Vagina (tissue), 2 donors: Measurements from ENCODE around the gene SYTL3. TPM values are rescaled to one million over a fixed set of nuclear protein-coding genes. Genes with fewer than 3 reads are reported as not detected.
A peak's percentile ranks its signal among the peaks of the same experiment; 100 is the strongest.

Experiments used
- DNase-seq, 2 donors: peaks; one replicate each; pipeline ENCODE4 v3.0.0-alpha.2; 2017; ENCODE audit errors: extremely low spot score in 2 of 2
- H3K27ac ChIP-seq: fragments of 200-600 bp; sonication (generic); one replicate; pipeline ENCODE4 v1.5.1; 2019
- H3K27me3 ChIP-seq: fragments of 200-600 bp; sonication (generic); one replicate; pipeline ENCODE4 v1.5.1; 2019
- H3K36me3 ChIP-seq, 2 donors: fragments of 200-600 bp; sonication (generic); one replicate each; pipeline ENCODE4 v1.5.1; 2017 to 2019
- H3K4me1 ChIP-seq: fragments of 200-600 bp; sonication (generic); one replicate; pipeline ENCODE4 v1.5.1; 2019
- H3K4me3 ChIP-seq, 2 donors: fragments of 200-600 bp; sonication (generic); 1 replicate in 1 of 2; 2 replicates in 1 of 2; pipeline ENCODE4 v1.5.1; 2016 to 2019
- H3K9me3 ChIP-seq: fragments of 200-600 bp; sonication (generic); one replicate; pipeline ENCODE4 v1.5.1; 2019
- POLR2A ChIP-seq, 2 donors: fragments of 450-650 bp; IDR thresholded peaks; one replicate each; pipeline ENCODE4 v1.6.1; 2017; ENCODE audit warnings: antibody characterized with exemption in 2 of 2, mild to moderate bottlenecking in 2 of 2, moderate library complexity in 2 of 2
- POLR2AphosphoS5 ChIP-seq, 2 donors: sonication (generic); formaldehyde crosslinking; IDR thresholded peaks; one replicate each; pipeline ENCODE4 v1.9.0; 2017; ENCODE audit warnings: antibody characterized with exemption in 2 of 2, mild to moderate bottlenecking in 2 of 2, low read depth in 1 of 2; ENCODE audit not compliant: insufficient read depth in 1 of 2
- intact Hi-C: fragments of 100-400 bp; cut with DNase I; formaldehyde crosslinking; loops from one replicate; pipeline ENCODE4 v1.15.1; 2023
- total RNA-seq: library from RNA; depleted of rRNA; stranded (reverse); fragments of >200 nt; gene quantifications from one replicate; pipeline ENCODE4 v1.2.3, GENCODE V29; 2016
- TF ChIP-seq, protein P1 (sequence below), 3 experiments: fragments of 450-650 bp in 2 of 3; fragments of 200-600 bp in 1 of 3; sonication (generic) in 1 of 3; IDR thresholded peaks; one replicate each; pipeline ENCODE4 v1.5.1; 2017 to 2019; ENCODE audit warnings: antibody characterized with exemption in 3 of 3, mild to moderate bottlenecking in 2 of 3, moderate library complexity in 2 of 3

Gene SYTL3
- total RNA-seq, 1 donor from 2014 or later = 10.8 TPM

DNA sequence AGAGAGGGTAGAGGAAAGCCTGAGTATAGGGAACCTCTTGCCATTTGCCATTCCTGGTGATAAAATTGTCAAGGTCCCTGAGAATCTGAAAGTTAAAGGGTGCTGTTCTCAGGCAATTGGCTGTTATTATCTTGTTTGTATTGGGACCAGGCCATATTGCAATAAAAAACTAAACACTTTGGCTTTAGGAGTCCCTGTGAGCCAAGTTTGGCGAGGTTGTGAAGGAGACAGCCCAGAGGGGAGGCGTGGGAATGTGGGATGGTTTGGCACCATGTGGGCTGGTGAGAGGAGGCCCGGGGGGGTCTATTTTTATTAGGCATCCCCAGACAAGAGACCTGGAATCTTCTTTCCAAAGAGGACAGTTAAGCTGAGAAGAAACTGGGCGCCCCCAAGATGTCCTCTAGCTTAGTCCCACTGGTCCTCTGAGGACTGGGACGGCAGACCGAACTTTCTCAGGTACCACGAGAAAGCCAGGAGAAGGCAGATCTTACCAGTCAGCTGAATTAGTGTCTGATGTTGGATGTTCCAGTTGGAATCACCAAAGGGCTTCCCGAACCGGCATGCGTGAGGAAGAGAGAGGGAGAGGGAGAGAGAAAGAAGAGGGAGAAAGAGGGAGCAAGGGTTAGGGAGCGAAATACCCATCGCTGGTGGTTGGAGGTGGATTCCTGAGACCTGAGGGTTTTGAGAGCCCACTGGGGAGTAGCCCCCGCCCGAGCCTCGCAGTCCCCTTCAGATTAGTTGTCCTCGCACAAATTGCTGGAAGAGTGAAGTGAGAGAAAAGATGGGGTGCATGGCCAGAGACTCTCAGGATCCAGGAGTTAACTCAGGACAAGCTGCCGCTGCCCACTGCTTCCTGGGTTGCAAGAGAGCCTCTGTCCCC, 29.7 kb upstream of the SYTL3 start:
- no peak overlapping the region for H3K27ac ChIP-seq
- no peak overlapping the region for H3K4me3 ChIP-seq
- no peaks in the 10 kb centered on the region for H3K4me1 ChIP-seq
- peaks cover 0 to 10% of the 10 kb centered on the region in 2 donors for H3K36me3 ChIP-seq
- intact Hi-C loops = no loop called here
- no peaks in the 10 kb centered on the region for H3K9me3 ChIP-seq
- no peak for DNase-seq
- H3K27me3 ChIP-seq = no peaks in the 10 kb centered on the region
- TF ChIP-seq POLR2AphosphoS5 (IDR thresholded peaks at IDR 0.05; ENCODE audit: insufficient read depth in 1 of 2, low read depth in 1 of 2) (no peak), POLR2A (IDR thresholded peaks at IDR 0.05) (no peak)
- TF ChIP-seq, protein P1, sequence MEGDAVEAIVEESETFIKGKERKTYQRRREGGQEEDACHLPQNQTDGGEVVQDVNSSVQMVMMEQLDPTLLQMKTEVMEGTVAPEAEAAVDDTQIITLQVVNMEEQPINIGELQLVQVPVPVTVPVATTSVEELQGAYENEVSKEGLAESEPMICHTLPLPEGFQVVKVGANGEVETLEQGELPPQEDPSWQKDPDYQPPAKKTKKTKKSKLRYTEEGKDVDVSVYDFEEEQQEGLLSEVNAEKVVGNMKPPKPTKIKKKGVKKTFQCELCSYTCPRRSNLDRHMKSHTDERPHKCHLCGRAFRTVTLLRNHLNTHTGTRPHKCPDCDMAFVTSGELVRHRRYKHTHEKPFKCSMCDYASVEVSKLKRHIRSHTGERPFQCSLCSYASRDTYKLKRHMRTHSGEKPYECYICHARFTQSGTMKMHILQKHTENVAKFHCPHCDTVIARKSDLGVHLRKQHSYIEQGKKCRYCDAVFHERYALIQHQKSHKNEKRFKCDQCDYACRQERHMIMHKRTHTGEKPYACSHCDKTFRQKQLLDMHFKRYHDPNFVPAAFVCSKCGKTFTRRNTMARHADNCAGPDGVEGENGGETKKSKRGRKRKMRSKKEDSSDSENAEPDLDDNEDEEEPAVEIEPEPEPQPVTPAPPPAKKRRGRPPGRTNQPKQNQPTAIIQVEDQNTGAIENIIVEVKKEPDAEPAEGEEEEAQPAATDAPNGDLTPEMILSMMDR (IDR thresholded peaks at IDR 0.05) = no peak

- TF ChIP-seq POLR2A (IDR thresholded peaks at IDR 0.05) (no peak), POLR2AphosphoS5 (IDR thresholded peaks at IDR 0.05; ENCODE audit: insufficient read depth in 1 of 2, low read depth in 1 of 2) (no peak)
- TF ChIP-seq, protein P1 (IDR thresholded peaks at IDR 0.05) = no peak
- Histone ChIP-seq H3K27ac (no peak overlapping the region), H3K27me3 (no peaks in the 10 kb centered on the region), H3K9me3 (no peaks in the 10 kb centered on the region), H3K4me3 (no peak overlapping the region), H3K36me3 (peaks cover 0 to 14% of the 10 kb centered on the region in 2 donors), H3K4me1 (no peaks in the 10 kb centered on the region)
- intact Hi-C loops = no loop called here
- peak in 1 of 2 donors; percentile 96 for DNase-seq
Observed at GRCh38 chr6:158620963-158621693, 28.7 kb upstream of the SYTL3 start.

DNA sequence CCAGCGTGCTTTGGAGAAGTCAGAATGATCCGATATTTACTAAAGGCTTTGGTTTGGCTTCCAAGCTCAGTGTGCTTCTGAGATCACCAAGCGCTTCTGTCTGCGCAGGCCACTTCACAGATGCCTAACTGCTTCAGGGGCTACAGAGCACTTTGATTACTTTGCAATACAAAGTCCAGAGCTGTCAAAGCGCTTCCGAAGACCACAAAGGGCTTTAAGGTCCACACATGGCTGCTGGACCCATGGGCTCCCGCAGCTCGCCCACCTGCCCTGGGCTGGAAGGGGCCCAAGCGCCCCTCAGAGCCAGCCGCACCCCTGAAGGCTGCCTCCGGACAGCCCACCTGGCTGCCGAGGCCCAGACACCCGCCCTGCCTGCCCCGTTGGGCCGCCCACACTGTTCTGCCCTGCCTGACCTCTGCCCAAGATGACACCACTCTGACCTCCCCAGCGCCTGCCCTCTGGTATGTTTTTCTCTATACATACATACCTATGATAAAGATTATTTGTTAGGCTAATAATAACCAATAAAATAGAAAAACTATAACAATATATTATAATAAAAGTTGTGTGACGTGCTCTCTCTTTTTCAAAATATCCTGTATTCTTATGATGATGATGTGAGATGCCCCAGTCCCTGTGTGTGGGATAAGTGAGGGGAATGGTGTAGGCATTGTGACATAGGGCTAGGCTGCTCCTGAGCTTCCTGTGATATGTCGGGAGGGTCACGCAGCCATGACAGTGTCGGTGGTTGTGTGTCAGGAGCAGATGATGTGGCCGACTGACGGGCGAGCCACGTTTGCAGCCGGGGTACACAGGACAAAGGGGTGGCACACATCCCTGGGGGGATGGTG, 27.9 kb upstream of the SYTL3 start:
- intact Hi-C loops = no loop called here
- Histone ChIP-seq H3K9me3 (no peaks in the 10 kb centered on the region), H3K4me3 (no peak overlapping the region), H3K4me1 (no peaks in the 10 kb centered on the region), H3K27ac (no peak overlapping the region), H3K27me3 (no peaks in the 10 kb centered on the region), H3K36me3 (peaks cover 0 to 21% of the 10 kb centered on the region in 2 donors)
- no peak for DNase-seq
- TF ChIP-seq POLR2AphosphoS5 (IDR thresholded peaks at IDR 0.05; ENCODE audit: insufficient read depth in 1 of 2, low read depth in 1 of 2) (no peak), POLR2A (IDR thresholded peaks at IDR 0.05) (no peak)
- TF ChIP-seq, protein P1 (IDR thresholded peaks at IDR 0.05) = no peak

GRCh38 chr6:158622545-158623190, 27.2 kb upstream of the SYTL3 start:
- intact Hi-C loops = no loop called here
- TF ChIP-seq POLR2AphosphoS5 (IDR thresholded peaks at IDR 0.05; ENCODE audit: insufficient read depth in 1 of 2, low read depth in 1 of 2) (no peak), POLR2A (IDR thresholded peaks at IDR 0.05) (no peak)
- TF ChIP-seq, protein P1 (IDR thresholded peaks at IDR 0.05) = no peak
- Histone ChIP-seq H3K9me3 (no peaks in the 10 kb centered on the region), H3K4me1 (no peaks in the 10 kb centered on the region), H3K27me3 (no peaks in the 10 kb centered on the region), H3K27ac (no peak overlapping the region), H3K36me3 (peaks cover 0 to 27% of the 10 kb centered on the region in 2 donors), H3K4me3 (no peak overlapping the region)
- DNase-seq = peak in 1 of 2 donors; percentile 77
